ENCODE measurements around the gene TREML4.

TREML4 gene

DNA sequence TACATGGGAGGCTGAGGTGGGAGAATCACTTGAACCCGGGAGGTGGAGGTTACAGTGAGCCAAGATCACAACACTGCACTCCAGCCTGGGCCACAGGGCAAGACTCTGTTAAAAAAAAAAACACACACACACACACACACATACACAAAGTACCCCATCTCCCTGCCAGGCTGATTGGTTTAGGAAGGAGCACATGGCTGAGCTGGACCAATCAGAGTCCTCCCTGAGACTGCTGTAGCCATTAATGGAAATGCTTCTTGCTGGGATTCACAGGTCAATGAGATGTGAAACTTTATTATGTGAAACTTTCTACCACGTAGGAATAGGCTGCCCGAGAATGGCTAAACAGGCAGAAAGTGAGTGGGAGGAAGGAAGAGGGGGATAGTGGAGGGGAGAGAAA, 55.5 kb downstream of the TREML4 start:
- in situ Hi-C loops (cut with HindIII; ENCODE audit: low sequenced_read_pairs) = no loop called here

DNA sequence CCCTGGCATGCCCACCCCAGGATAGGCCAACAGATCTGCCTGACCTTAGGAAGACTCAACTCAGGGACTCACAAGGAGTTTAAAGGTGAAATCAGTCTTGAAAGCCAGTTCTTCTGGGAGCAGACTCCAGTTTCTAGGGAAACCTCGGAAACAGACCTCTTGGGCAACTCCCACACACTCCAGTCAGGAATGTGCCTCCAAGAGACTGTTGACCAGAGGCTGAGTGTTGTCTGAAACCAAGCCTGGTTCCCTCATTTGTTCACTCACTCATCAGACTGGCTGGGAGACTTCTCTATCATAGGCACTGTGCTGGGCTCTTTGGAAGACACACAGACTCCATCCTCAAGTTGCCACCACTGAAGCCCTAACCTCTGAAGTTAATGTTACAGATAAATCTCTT, 56.6 kb downstream of the TREML4 start:
- in situ Hi-C loops (cut with HindIII; ENCODE audit: low sequenced_read_pairs) = no loop called here

DNA sequence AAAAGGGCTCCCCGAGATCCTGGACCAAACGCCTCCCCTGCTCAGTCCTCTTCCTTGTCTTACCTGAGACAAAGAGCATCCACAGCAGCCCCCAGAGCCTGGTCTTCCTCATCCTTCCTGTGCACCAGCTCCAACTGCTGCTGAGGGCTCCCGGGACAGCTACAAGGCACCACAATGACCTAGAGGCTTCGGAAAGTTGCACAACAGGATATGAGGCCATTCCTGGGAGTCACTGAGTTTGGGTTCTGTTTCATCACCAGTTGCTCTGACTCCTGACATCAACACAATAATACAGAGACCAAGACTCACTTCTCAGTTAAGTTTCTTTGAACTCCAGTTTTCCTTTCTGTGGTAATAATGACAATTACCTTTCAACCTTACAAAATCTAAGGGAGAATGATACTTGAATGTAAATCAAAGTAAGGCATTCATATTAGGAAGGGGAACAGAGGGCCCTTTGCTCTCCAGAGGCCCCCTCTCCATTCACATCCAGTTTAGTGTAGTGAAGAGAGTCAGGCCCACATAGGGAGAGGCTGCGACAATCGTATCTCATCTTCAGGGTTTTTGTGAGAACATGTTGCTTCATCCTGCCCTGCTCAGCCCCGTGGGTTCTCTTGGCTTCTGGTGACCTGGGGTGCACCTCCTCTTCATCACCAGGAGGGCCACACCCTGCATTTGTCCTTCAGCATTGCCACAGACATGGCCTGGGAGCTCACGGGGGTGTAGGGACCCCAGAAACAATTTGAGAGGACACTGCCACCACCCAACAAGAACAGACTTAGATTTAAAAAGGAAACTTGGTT, 58.6 kb downstream of the TREML4 start, which contains the start of gene TREM1:
TREM1 (minus strand) TSS at position 139 of the 803 bp plus-strand sequence; CDS start at position 112, 27 bp downstream.
- in situ Hi-C loops (cut with HindIII; ENCODE audit: low sequenced_read_pairs) = no loop called here

DNA sequence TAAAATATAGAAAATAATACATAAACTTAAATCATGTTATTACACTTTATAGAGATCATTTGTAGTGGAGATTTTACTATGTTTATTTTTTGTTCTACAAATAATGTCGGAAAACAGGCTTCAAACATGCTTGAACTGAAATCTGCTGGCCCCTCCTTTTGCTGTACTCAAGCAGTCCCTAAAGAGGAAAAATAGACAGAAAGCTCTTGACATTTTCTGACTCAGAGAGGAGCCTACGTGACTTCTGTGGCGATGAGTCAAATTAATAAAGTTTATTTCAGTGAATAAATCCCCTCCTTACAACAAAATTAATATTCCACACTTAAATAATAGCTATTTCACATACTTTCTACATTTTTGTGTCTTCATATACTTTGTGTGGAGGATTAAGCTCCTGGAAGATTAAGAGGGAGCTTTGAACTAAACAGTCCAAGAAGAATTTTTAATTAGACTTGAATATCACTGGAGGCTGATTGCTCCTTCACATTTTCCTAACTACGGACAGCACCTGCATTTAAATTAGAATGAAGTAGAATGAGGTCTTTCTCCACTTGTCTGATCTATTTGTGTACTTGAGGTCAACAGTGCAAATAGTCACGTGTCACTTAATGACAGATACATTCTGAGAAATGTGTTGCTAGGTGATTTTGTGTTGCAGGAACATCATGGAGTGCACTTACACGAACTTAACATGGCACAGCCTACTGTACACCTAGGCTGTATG, 60.0 kb downstream of the TREML4 start:
- in situ Hi-C loops (cut with HindIII; ENCODE audit: low sequenced_read_pairs) = no loop called here
